K562 (cell line): Measurements from ENCODE around the gene STX2. TPM values are rescaled to one million over a fixed set of nuclear protein-coding genes. Genes with fewer than 3 reads are reported as not detected.

Source experiments
- ATAC-seq: fragments of 200-7000 bp; cut with Tn5 transposase; 3 replicates; pipeline ENCODE4 v1.9.1; 2020; ENCODE audit warnings: moderate library complexity
- BruUV-seq: library from RNA; stranded (reverse); fragments of 400-500 nt; replicated peaks from 2 replicates; lab custom pipeline; 2021; lab: Mats Ljungman, UMichigan
- CTCF ChIA-PET: fragments of 300-600 bp; formaldehyde crosslinking; extraction: SDS; loops from one replicate; lab custom pipeline; 2021; ENCODE audit warnings: low intra/inter-chr PET ratio; lab: Yijun Ruan, JAX
- POLR2A ChIA-PET: fragments of 300-600, 350-650 bp; sonication (Branson Sonifier 250); formaldehyde crosslinking; extraction: SDS; loops from one replicate; lab custom pipeline; 2021; ENCODE audit warnings: antibody characterized with exemption, inconsistent platforms; lab: Yijun Ruan, JAX
- DNase-seq, 4 experiments: peaks; one replicate each; pipeline versions ENCODE4 v3.0.0 to v3.0.0-alpha.2; 2011 to 2018; ENCODE audit warnings: low spot score in 3 of 4, mixed read lengths in 3 of 4; ENCODE audit errors: extremely low read depth in 1 of 4
- FAIRE-seq: peaks from 2 replicates; lab custom pipeline; 2011; peaks lifted over from hg19 to GRCh38; lab: Jason Lieb, UNC
- H2AFZ ChIP-seq: 2 replicates; pipeline ENCODE4 v1.6.0; 2011; ENCODE audit warnings: low read depth, low read length, control low read depth, inconsistent platforms
- H3K27ac ChIP-seq: fragments of 200-600 bp; 3 replicates; pipeline ENCODE4 v1.8.0; 2011; ENCODE audit warnings: low read depth, mild to moderate bottlenecking, control low read depth, inconsistent platforms, low read length, moderate library complexity, mixed read lengths; ENCODE audit errors: extremely low read depth
- H3K27me3 ChIP-seq, 2 experiments: fragments of 300-600 bp in 1 of 2; 2 replicates in 1 of 2; 3 replicates in 1 of 2; pipeline versions ENCODE4 v1.6.0 to v1.8.0; 2011; ENCODE audit warnings: inconsistent platforms in 2 of 2, low read length in 2 of 2, mild to moderate bottlenecking in 1 of 2, mixed read lengths in 1 of 2, moderate library complexity in 1 of 2; ENCODE audit not compliant: control insufficient read depth in 2 of 2, insufficient read depth in 2 of 2
- H3K36me3 ChIP-seq: fragments of 300-600 bp; 3 replicates; pipeline ENCODE4 v1.8.0; 2011; ENCODE audit warnings: mild to moderate bottlenecking, low read length, inconsistent platforms; ENCODE audit not compliant: control insufficient read depth, insufficient read depth
- H3K4me1 ChIP-seq, 2 experiments: fragments of 200-600 bp in 1 of 2; replicated peaks in 1 of 2; 2 replicates in 1 of 2; 3 replicates in 1 of 2; pipeline versions ENCODE4 v1.5.1 to v1.8.0; 2011; ENCODE audit warnings: inconsistent platforms in 2 of 2, low read length in 2 of 2, mild to moderate bottlenecking in 1 of 2, mixed read lengths in 1 of 2, moderate library complexity in 1 of 2; ENCODE audit not compliant: control insufficient read depth in 2 of 2, insufficient read depth in 2 of 2
- H3K4me2 ChIP-seq: 2 replicates; pipeline ENCODE4 v1.6.1; 2011; ENCODE audit warnings: low read length, control low read depth, inconsistent platforms, mixed read lengths; ENCODE audit not compliant: insufficient read depth
- H3K4me3 ChIP-seq: fragments of 200-600 bp; sonication (generic), shearing (Covaris generic); 2 replicates; pipeline ENCODE4 v1.5.1; 2016; ENCODE audit warnings: control low read depth, inconsistent platforms
- H3K79me2 ChIP-seq: fragments of 200-600 bp; 3 replicates; pipeline ENCODE4 v1.8.0; 2011; ENCODE audit warnings: low read length, inconsistent platforms; ENCODE audit not compliant: control insufficient read depth, insufficient read depth
- H3K9ac ChIP-seq, 2 experiments: 2 replicates each; pipeline versions ENCODE4 v1.6.0 to v1.6.1; 2011; ENCODE audit warnings: low read depth in 2 of 2, low read length in 2 of 2, control low read depth in 1 of 2, inconsistent platforms in 1 of 2, mild to moderate bottlenecking in 1 of 2, mixed read lengths in 1 of 2; ENCODE audit not compliant: insufficient read depth in 1 of 2
- H3K9me1 ChIP-seq: one replicate; pipeline ENCODE4 v1.6.0; 2011; ENCODE audit warnings: inconsistent platforms, mild to moderate bottlenecking, low read length, moderate library complexity; ENCODE audit not compliant: control insufficient read depth, insufficient read depth
- H3K9me3 ChIP-seq: replicated peaks from 2 replicates; pipeline ENCODE4 v1.5.1; 2011; ENCODE audit warnings: low read depth, low read length, inconsistent platforms; ENCODE audit not compliant: control insufficient read depth, insufficient read depth
- H4K20me1 ChIP-seq: replicated peaks from 2 replicates; pipeline ENCODE4 v1.6.1; 2011; ENCODE audit warnings: low read length, inconsistent platforms, mixed read lengths; ENCODE audit not compliant: control insufficient read depth, insufficient read depth
- ASH1L ChIP-seq: fragments of 450-650 bp; IDR thresholded peaks from 2 replicates; pipeline ENCODE4 v1.6.1; 2018; ENCODE audit warnings: borderline replicate concordance, mild to moderate bottlenecking, low read depth; ENCODE audit not compliant: partially characterized antibody
- CTBP1 ChIP-seq: fragments of 450-650 bp; IDR thresholded peaks from 2 replicates; pipeline ENCODE4 v1.6.1; 2016; ENCODE audit warnings: borderline replicate concordance
- E2F8 ChIP-seq: fragments of 450-650 bp; IDR thresholded peaks from 2 replicates; pipeline ENCODE4 v1.7.1; 2018; ENCODE audit warnings: mild to moderate bottlenecking, low read depth; ENCODE audit not compliant: partially characterized antibody
- KDM1A ChIP-seq, 2 experiments: fragments of 450-650 bp; IDR thresholded peaks; 2 replicates each; pipeline ENCODE4 v1.6.1; 2016; ENCODE audit warnings: mild to moderate bottlenecking in 2 of 2
- MEIS2 ChIP-seq: fragments of 450-650 bp; IDR thresholded peaks from 2 replicates; pipeline ENCODE4 v1.6.1; 2014; ENCODE audit warnings: mild to moderate bottlenecking; ENCODE audit not compliant: partially characterized antibody
- NFE2 ChIP-seq: IDR thresholded peaks from 2 replicates; pipeline ENCODE4 v1.6.1; 2014; ENCODE audit warnings: antibody characterized with exemption, low read depth
- NRF1 ChIP-seq, 2 experiments: fragments of 450-650 bp; IDR thresholded peaks in 1 of 2; conservative IDR thresholded peaks in 1 of 2; 2 replicates each; pipeline ENCODE4 v1.6.1; 2014; ENCODE audit warnings: mild to moderate bottlenecking in 2 of 2
- RBM34 ChIP-seq: fragments of 200-400 bp; formaldehyde crosslinking; IDR thresholded peaks from 2 replicates; pipeline ENCODE4 v1.6.1; 2018; ENCODE audit warnings: low read length, borderline replicate concordance; ENCODE audit not compliant: insufficient read depth
- ZBTB40 ChIP-seq, 2 experiments: fragments of 450-650 bp in 1 of 2; sonication (generic) in 1 of 2; formaldehyde crosslinking in 1 of 2; IDR thresholded peaks; 2 replicates each; pipeline versions ENCODE4 v1.7.1 to v1.9.0; 2016 to 2022; ENCODE audit warnings: inconsistent platforms in 1 of 2, mild to moderate bottlenecking in 1 of 2, missing genetic modification reagents in 1 of 2
- WGBS: fragments of 100-300 bp; shearing (Covaris generic); methylation state at CpG from one replicate; pipeline ENCODE4 v1.1.6; 2016; ENCODE audit warnings: low coverage, mixed read lengths; ENCODE audit not compliant: insufficient coverage; ENCODE audit errors: missing lambda C conversion rate; 5-methylcytosine and 5-hydroxymethylcytosine counted together
- in situ Hi-C: fragments of 300-500 bp; cut with MboI; formaldehyde crosslinking; loops from 4 replicates; pipeline ENCODE4 v1.15.0; 2018; ENCODE audit warnings: inconsistent platforms, mixed read lengths
- intact Hi-C: fragments of 100-400 bp; cut with micrococcal nuclease; formaldehyde crosslinking; loops from 2 replicates; pipeline ENCODE4 v1.14.2; 2022
- polyA plus RNA-seq, 8 experiments: library from polyadenylated mRNA; depleted of rRNA in 4 of 8; stranded (reverse) in 5 of 8; unstranded in 3 of 8; fragments of >200 nt; fragmentation: Nextera tagmentation in 2 of 8; fragmentation: Illumina TruSeq in 1 of 8; extraction: Ambion mirVana in 2 of 8; extraction: Trizol in 1 of 8; gene quantifications; 2 replicates each; pipeline versions ENCODE4 v1.2.1 to v1.2.3, GENCODE V29; 2011 to 2014; ENCODE audit warnings: inconsistent platforms in 1 of 8, missing spikeins in 1 of 8
- total RNA-seq, 7 experiments: library from RNA; depleted of rRNA in 6 of 7; stranded (reverse); fragments of >200 nt in 6 of 7; fragmentation: Illumina TruSeq in 2 of 7; extraction: Trizol in 2 of 7; gene quantifications; 2 replicates each; pipeline versions ENCODE4 v1.2.1 to v1.2.3, GENCODE V29; 2011 to 2021; ENCODE audit warnings: low replicate concordance in 1 of 7

Gene STX2
- total and polyA plus RNA-seq, 9 of the 15 experiments (the other 6 are each of a cell fraction or from before 2014, with no cell fraction given), result 22.2 to 54.6 (median 30.8) TPM

GRCh38 chr12:130839770-130840404 lies 837 bp upstream of the STX2 start:
- Histone ChIP-seq H2AFZ (peak overlapping the region; percentile 98), H3K9me3 (peaks cover 2% of the 10 kb centered on the region), H3K27ac (peak overlapping the region; percentile 72), H3K4me1 (peaks cover 29 to 31% of the 10 kb centered on the region in 2 experiments), H3K4me3 (no peak overlapping the region), H3K9me1 (no peaks in the 10 kb centered on the region), H3K27me3 (no peaks in the 10 kb centered on the region), H4K20me1 (no peaks in the 10 kb centered on the region), H3K9ac (peak overlapping the region; percentile 44 to 78; a peak in 3 of 4 replicates), H3K4me2 (peak overlapping the region; percentile 88), H3K36me3 (peaks cover 9% of the 10 kb centered on the region), H3K79me2 (peaks cover 37% of the 10 kb centered on the region)
- in situ Hi-C loops (no loop called here), intact Hi-C loops (loop anchor here (2.0 to 10.0 kb wide), 3 partner anchors 15 to 515 kb away; no protein-coding TSS in a partner anchor)
- FAIRE-seq (no peak), DNase-seq (no peak), ATAC-seq (no peak)
- BruUV-seq, result no TSS peak
- CTCF ChIA-PET, result no interaction called here
- 41% methylated on average over 11 of the region's 11 CpGs for WGBS
- POLR2A ChIA-PET, result no interaction called here
- TF ChIP-seq NFE2, result 0 out of 2 replicates have a peak, but pooled peaks have one; percentile 0
- TF ChIP-seq RBM34, result no peak
- TF ChIP-seq CTBP1, result peak; percentile 11; the same call in 1 of the 2 replicates
- 0 out of 4 replicates have a peak, but pooled peaks of 1 of the 2 experiments have one; percentile 8 for TF ChIP-seq NRF1 (conservative IDR thresholded peaks at IDR 0.05 in 1 of 2, IDR thresholded peaks at IDR 0.05 in 1 of 2)
- peak; percentile 2 for TF ChIP-seq ASH1L
- peak; percentile 47 to 63; a peak in 3 of 4 replicates for TF ChIP-seq KDM1A (IDR thresholded peaks at IDR 0.05)
- TF ChIP-seq ZBTB40 (IDR thresholded peaks at IDR 0.05), result peak; percentile 51; the same call in 1 of the 2 replicates
- no peak for TF ChIP-seq ZBTB40 (CRISPR knock-in tag; IDR thresholded peaks at IDR 0.05)
- peak; percentile 57 for TF ChIP-seq MEIS2
- peak; percentile 2 for TF ChIP-seq E2F8
